Vagina (tissue), 2 donors: ENCODE results near the gene EHMT2. TPM values are rescaled to one million over a fixed set of nuclear protein-coding genes. Genes with fewer than 3 reads are reported as not detected.
"Not testable (repeated sequence)": the region's sequence is repeated elsewhere in the genome, so short reads cannot be mapped to it uniquely, and the experiment has no call there.

ENCODE experiments used
- DNase-seq, 2 donors: peaks; one replicate each; pipeline ENCODE4 v3.0.0-alpha.2; 2017; ENCODE audit errors: extremely low spot score in 2 of 2
- H3K27ac ChIP-seq: fragments of 200-600 bp; sonication (generic); one replicate; pipeline ENCODE4 v1.5.1; 2019
- H3K27me3 ChIP-seq: fragments of 200-600 bp; sonication (generic); one replicate; pipeline ENCODE4 v1.5.1; 2019
- H3K36me3 ChIP-seq, 2 donors: fragments of 200-600 bp; sonication (generic); one replicate each; pipeline ENCODE4 v1.5.1; 2017 to 2019
- H3K4me1 ChIP-seq: fragments of 200-600 bp; sonication (generic); one replicate; pipeline ENCODE4 v1.5.1; 2019
- H3K4me3 ChIP-seq, 2 donors: fragments of 200-600 bp; sonication (generic); 1 replicate in 1 of 2; 2 replicates in 1 of 2; pipeline ENCODE4 v1.5.1; 2016 to 2019
- H3K9me3 ChIP-seq: fragments of 200-600 bp; sonication (generic); one replicate; pipeline ENCODE4 v1.5.1; 2019
- POLR2A ChIP-seq, 2 donors: fragments of 450-650 bp; IDR thresholded peaks; one replicate each; pipeline ENCODE4 v1.6.1; 2017; ENCODE audit warnings: antibody characterized with exemption in 2 of 2, mild to moderate bottlenecking in 2 of 2, moderate library complexity in 2 of 2
- POLR2AphosphoS5 ChIP-seq, 2 donors: sonication (generic); formaldehyde crosslinking; IDR thresholded peaks; one replicate each; pipeline ENCODE4 v1.9.0; 2017; ENCODE audit warnings: antibody characterized with exemption in 2 of 2, mild to moderate bottlenecking in 2 of 2, low read depth in 1 of 2; ENCODE audit not compliant: insufficient read depth in 1 of 2
- intact Hi-C: fragments of 100-400 bp; cut with DNase I; formaldehyde crosslinking; loops from one replicate; pipeline ENCODE4 v1.15.1; 2023
- total RNA-seq: library from RNA; depleted of rRNA; stranded (reverse); fragments of >200 nt; gene quantifications from one replicate; pipeline ENCODE4 v1.2.3, GENCODE V29; 2016
- TF ChIP-seq, protein P1 (sequence below), 3 experiments: fragments of 450-650 bp in 2 of 3; fragments of 200-600 bp in 1 of 3; sonication (generic) in 1 of 3; IDR thresholded peaks; one replicate each; pipeline ENCODE4 v1.5.1; 2017 to 2019; ENCODE audit warnings: antibody characterized with exemption in 3 of 3, mild to moderate bottlenecking in 2 of 3, moderate library complexity in 2 of 3

Gene EHMT2
- total RNA-seq, 1 donor from 2014 or later, result 45.2 TPM

- H3K27me3 ChIP-seq, result no peaks in the 10 kb centered on the region
- H3K4me1 ChIP-seq, result peaks cover 5% of the 10 kb centered on the region
- no peaks in the 10 kb centered on the region for H3K36me3 ChIP-seq
- no peak overlapping the region for H3K4me3 ChIP-seq
- TF ChIP-seq POLR2AphosphoS5 (IDR thresholded peaks at IDR 0.05; ENCODE audit: insufficient read depth in 1 of 2, low read depth in 1 of 2) (no peak), POLR2A (IDR thresholded peaks at IDR 0.05) (no peak)
- TF ChIP-seq, protein P1, sequence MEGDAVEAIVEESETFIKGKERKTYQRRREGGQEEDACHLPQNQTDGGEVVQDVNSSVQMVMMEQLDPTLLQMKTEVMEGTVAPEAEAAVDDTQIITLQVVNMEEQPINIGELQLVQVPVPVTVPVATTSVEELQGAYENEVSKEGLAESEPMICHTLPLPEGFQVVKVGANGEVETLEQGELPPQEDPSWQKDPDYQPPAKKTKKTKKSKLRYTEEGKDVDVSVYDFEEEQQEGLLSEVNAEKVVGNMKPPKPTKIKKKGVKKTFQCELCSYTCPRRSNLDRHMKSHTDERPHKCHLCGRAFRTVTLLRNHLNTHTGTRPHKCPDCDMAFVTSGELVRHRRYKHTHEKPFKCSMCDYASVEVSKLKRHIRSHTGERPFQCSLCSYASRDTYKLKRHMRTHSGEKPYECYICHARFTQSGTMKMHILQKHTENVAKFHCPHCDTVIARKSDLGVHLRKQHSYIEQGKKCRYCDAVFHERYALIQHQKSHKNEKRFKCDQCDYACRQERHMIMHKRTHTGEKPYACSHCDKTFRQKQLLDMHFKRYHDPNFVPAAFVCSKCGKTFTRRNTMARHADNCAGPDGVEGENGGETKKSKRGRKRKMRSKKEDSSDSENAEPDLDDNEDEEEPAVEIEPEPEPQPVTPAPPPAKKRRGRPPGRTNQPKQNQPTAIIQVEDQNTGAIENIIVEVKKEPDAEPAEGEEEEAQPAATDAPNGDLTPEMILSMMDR (IDR thresholded peaks at IDR 0.05), result no peak
- intact Hi-C loops, result no loop called here
- H3K9me3 ChIP-seq, result no peaks in the 10 kb centered on the region
- H3K27ac ChIP-seq, result no peak overlapping the region
- no peak for DNase-seq
These were observed 17.9 kb upstream of the EHMT2 start for GRCh38 chr6:31915351-31915750.

DNA sequence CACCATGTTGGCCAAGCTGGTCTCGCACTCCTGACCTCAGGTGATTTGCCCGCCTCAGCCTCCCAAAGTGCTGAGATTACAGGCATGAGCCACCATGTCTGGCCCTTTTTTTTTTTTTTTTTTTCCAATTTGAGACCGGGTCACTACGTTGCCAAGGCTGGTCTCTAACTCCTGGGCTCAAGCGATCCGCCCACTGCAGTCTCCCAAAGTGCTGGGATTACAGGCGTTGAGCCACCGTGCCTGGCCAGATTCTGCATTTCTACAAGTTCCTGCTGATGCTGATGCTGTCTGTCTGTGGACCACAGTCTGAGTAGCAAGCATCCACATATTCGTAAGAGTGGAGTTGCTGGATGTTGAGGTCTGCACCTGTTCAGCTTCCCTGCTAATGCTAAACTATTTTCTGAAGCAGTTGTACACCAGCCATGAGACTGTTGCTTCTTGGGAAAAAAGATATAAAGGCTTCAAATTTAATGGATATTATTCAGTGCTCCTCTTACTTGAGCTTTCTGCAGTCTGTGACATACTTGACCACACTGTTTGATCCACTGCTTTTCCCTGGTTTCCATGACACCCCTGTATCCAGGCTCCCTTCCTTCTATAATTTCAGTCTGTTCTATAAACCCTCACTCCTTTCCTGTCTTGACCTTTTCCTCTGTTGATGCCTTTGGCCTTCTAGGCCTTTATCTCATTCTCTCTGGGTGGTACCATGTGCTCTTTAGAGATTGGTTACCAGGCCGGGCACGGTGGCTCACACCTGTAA is 14.5 kb upstream of the EHMT2 start:
- Histone ChIP-seq H3K4me1 (peaks cover 5% of the 10 kb centered on the region), H3K27ac (peak overlapping the region; percentile 65), H3K27me3 (no peaks in the 10 kb centered on the region), H3K4me3 (no peak overlapping the region), H3K9me3 (no peaks in the 10 kb centered on the region), H3K36me3 (no peaks in the 10 kb centered on the region)
- no peak for DNase-seq
- intact Hi-C loops, result no loop called here
- no peak for TF ChIP-seq POLR2A (IDR thresholded peaks at IDR 0.05)
- no peak for TF ChIP-seq POLR2AphosphoS5 (IDR thresholded peaks at IDR 0.05; ENCODE audit: insufficient read depth in 1 of 2, low read depth in 1 of 2)
- TF ChIP-seq, protein P1 (IDR thresholded peaks at IDR 0.05), result no peak

DNA sequence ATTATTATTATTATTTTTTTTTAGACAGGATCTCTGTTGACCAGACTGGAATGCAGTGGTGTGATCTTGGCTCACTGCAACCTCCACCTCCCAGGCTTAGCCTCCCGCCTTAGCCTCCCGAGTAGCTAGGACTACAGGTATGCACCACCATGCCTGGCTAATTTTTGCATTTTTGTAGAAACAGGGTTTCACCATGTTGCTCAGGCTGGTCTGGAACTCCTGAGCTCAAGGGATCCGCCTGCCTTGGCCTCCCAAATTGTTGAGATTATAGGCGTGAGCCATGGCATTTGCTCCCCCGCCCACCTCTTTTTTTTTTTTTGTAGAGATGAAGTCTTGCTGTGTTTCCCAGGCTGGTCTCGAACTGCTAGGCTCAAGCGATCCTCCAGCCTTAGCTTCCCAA is 11.8 kb upstream of the EHMT2 start:
- intact Hi-C loops, H3K36me3 ChIP-seq, H3K4me3 ChIP-seq, H3K9me3 ChIP-seq, DNase-seq, H3K4me1 ChIP-seq, H3K27ac ChIP-seq, H3K27me3 ChIP-seq: not testable (repeated sequence)

- Histone ChIP-seq H3K27ac (no peak overlapping the region), H3K9me3 (no peaks in the 10 kb centered on the region), H3K36me3 (no peaks in the 10 kb centered on the region), H3K4me3 (no peak overlapping the region), H3K4me1 (peaks cover 5% of the 10 kb centered on the region), H3K27me3 (no peaks in the 10 kb centered on the region)
- TF ChIP-seq POLR2A (IDR thresholded peaks at IDR 0.05), result no peak
- TF ChIP-seq, protein P1 (IDR thresholded peaks at IDR 0.05), result no peak
- no peak for TF ChIP-seq POLR2AphosphoS5 (IDR thresholded peaks at IDR 0.05; ENCODE audit: insufficient read depth in 1 of 2, low read depth in 1 of 2)
- intact Hi-C loops, result no loop called here
- DNase-seq, result no peak
These were observed 11.3 kb upstream of the EHMT2 start for GRCh38 chr6:31908791-31909190.

GRCh38 chr6:31908255-31908654 is 10.8 kb upstream of the EHMT2 start:
- H3K4me3 ChIP-seq, intact Hi-C loops: not testable (repeated sequence)
- H3K27ac ChIP-seq, result peak overlapping the region; percentile 11

GRCh38 chr6:31907158-31907813 is 9.8 kb upstream of the EHMT2 start:
- Histone ChIP-seq H3K4me1 (peaks cover 13% of the 10 kb centered on the region), H3K36me3 (no peaks in the 10 kb centered on the region), H3K4me3 (no peak overlapping the region), H3K27me3 (no peaks in the 10 kb centered on the region), H3K9me3 (no peaks in the 10 kb centered on the region), H3K27ac (peak overlapping the region; percentile 11)
- no peak for DNase-seq
- TF ChIP-seq, protein P1 (IDR thresholded peaks at IDR 0.05), result no peak
- no peak for TF ChIP-seq POLR2AphosphoS5 (IDR thresholded peaks at IDR 0.05; ENCODE audit: insufficient read depth in 1 of 2, low read depth in 1 of 2)
- TF ChIP-seq POLR2A (IDR thresholded peaks at IDR 0.05), result no peak
- intact Hi-C loops, result no loop called here

More at GRCh38 chr6:31908255-31908654, 10.8 kb upstream of the EHMT2 start:
- H3K27me3 ChIP-seq, H3K36me3 ChIP-seq, H3K9me3 ChIP-seq, H3K4me1 ChIP-seq, DNase-seq: not testable (repeated sequence)

DNA sequence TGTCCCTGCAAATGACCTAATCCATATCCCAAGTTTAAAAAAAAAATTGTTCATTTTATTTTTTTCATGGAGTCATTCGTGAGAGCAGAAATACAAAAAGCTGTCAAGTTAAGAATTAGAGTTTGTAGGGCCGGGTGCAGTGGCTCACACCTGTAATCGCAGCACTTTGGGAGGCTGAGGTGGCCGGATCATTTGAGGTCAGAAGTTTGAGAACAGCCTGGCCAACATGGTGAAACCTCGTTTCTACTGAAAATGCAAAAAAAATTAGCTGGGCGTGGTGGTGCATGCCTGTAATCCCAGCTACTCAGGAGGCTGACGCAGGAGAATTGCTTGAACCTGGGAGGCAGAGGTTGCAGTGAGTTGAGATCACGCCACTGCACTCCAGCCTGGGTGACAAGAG is 9.2 kb upstream of the EHMT2 start:
- H3K4me3 ChIP-seq, DNase-seq, intact Hi-C loops, H3K36me3 ChIP-seq, H3K9me3 ChIP-seq, H3K27ac ChIP-seq, H3K27me3 ChIP-seq: not testable (repeated sequence)
- H3K4me1 ChIP-seq, result peaks cover 13% of the 10 kb centered on the region
